Measurements from ENCODE around the gene PUS10. TPM values are rescaled to one million over a fixed set of nuclear protein-coding genes. Genes with fewer than 3 reads are reported as not detected.

The PUS10 gene
- total and polyA plus RNA-seq, 2 of the 13 experiments (the other 11 are each of a cell fraction or from before 2014, with no cell fraction given) = 41.4 to 44.3 TPM

DNA sequence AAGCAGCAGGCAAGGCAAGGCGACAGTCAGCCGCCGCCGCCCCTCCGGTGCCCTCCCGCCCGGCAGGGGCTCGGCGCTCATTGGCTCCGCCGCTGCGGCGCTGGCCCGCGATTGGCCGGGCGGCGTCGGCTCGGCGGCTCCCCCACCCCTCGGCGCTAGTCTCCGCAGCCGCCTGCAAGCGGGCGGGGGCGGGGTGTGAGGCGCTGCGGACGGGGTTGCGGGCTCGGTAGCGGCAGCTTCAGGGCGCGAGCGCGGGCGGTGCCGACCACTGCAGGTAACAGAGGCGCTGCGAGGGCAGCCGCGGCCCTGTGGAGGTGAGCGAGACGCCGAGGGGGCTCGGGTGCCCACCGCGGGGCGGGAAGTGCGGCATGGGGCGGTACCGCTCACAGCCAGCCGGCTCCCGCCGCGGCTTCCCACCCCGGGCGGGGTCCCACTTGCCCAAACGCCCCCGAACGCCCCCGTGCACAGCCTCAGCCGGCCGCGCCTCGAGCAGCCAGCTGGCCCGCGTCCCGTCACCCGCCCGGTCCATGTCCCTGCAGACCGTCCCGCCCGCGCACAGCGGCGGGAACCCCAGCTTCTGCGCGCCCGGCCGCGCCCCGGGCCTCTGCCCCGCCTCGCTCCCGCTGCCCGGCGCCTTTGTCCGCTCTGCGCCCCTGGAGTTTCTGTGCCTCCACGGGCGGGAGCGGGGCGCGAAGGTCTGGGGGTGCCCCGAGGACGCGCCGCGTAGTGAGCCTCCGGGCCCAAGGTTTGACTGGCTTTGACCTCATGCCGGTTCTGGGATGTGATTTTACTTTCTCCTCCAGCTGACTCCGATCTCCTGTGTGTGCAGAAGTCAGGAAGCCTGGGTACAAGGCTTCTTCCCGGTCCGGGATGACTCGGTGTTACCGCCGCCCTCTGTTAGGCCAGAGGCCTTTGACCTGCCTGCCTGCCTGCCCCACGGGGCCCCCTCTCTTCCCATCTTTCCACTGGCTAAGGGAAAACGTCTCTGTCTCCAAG is 48.0 kb upstream of the PUS10 start, which contains the start of gene SANBR (continued):
- TF ChIP-seq, protein P1, sequence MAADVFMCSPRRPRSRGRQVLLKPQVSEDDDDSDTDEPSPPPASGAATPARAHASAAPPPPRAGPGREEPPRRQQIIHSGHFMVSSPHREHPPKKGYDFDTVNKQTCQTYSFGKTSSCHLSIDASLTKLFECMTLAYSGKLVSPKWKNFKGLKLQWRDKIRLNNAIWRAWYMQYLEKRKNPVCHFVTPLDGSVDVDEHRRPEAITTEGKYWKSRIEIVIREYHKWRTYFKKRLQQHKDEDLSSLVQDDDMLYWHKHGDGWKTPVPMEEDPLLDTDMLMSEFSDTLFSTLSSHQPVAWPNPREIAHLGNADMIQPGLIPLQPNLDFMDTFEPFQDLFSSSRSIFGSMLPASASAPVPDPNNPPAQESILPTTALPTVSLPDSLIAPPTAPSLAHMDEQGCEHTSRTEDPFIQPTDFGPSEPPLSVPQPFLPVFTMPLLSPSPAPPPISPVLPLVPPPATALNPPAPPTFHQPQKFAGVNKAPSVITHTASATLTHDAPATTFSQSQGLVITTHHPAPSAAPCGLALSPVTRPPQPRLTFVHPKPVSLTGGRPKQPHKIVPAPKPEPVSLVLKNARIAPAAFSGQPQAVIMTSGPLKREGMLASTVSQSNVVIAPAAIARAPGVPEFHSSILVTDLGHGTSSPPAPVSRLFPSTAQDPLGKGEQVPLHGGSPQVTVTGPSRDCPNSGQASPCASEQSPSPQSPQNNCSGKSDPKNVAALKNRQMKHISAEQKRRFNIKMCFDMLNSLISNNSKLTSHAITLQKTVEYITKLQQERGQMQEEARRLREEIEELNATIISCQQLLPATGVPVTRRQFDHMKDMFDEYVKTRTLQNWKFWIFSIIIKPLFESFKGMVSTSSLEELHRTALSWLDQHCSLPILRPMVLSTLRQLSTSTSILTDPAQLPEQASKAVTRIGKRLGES (CRISPR knock-in tag; IDR thresholded peaks at IDR 0.05; ENCODE audit: borderline replicate concordance) = peak; percentile 27; the same call in 1 of the 2 replicates
- TF ChIP-seq ZSCAN22 (CRISPR knock-in tag; IDR thresholded peaks at IDR 0.05) (peak; percentile 74; the same call in 1 of the 2 replicates), NCOR1 (IDR thresholded peaks at IDR 0.05; ENCODE audit: borderline replicate concordance, low read length) (peak; percentile 30; the same call in 1 of the 2 replicates), NR2F2 (IDR thresholded peaks at IDR 0.05; ENCODE audit: borderline replicate concordance, low read depth) (peak; percentile 23; the same call in 1 of the 2 replicates), ZNF564 (CRISPR knock-in tag; IDR thresholded peaks at IDR 0.05) (peak; percentile 20; the same call in 1 of the 2 replicates), ZNF883 (CRISPR knock-in tag; IDR thresholded peaks at IDR 0.05; ENCODE audit: not compliant biosample characterization) (peak; percentile 79), ZNF850 (CRISPR knock-in tag; conservative IDR thresholded peaks at IDR 0.05) (0 out of 2 replicates have a peak, but pooled peaks have one; percentile 16), RBFOX2 (IDR thresholded peaks at IDR 0.05; ENCODE audit: low read depth, low read length) (peak; percentile 83), TRIM24 (CRISPR knock-in tag; IDR thresholded peaks at IDR 0.05) (no peak), ZSCAN12 (CRISPR knock-in tag; IDR thresholded peaks at IDR 0.05) (0 out of 2 replicates have a peak, but pooled peaks have one; percentile 25), ZNF567 (CRISPR knock-in tag; IDR thresholded peaks at IDR 0.05; ENCODE audit: borderline replicate concordance) (peak; percentile 93), ZNF180 (CRISPR knock-in tag; IDR thresholded peaks at IDR 0.05; ENCODE audit: borderline replicate concordance, low read depth) (no peak), KAT7 (CRISPR knock-in tag; IDR thresholded peaks at IDR 0.05; ENCODE audit: borderline replicate concordance) (peak; percentile 63), JARID2 (CRISPR knock-in tag; IDR thresholded peaks at IDR 0.05; ENCODE audit: insufficient replicate concordance) (no peak), SRY (CRISPR knock-in tag; IDR thresholded peaks at IDR 0.05) (peak; percentile 90), SNAI1 (CRISPR knock-in tag; IDR thresholded peaks at IDR 0.05; ENCODE audit: borderline replicate concordance) (no peak), ZFP36 (IDR thresholded peaks at IDR 0.05; ENCODE audit: borderline replicate concordance, low read depth, low read length, partially characterized antibody) (no peak), HNRNPLL (IDR thresholded peaks at IDR 0.05; ENCODE audit: low read depth, low read length, poor library complexity, severe bottlenecking) (peak; percentile 75), ZNF772 (CRISPR knock-in tag; IDR thresholded peaks at IDR 0.05) (0 out of 2 replicates have a peak, but pooled peaks have one; percentile 17)
- TF ChIP-seq, protein P2, sequence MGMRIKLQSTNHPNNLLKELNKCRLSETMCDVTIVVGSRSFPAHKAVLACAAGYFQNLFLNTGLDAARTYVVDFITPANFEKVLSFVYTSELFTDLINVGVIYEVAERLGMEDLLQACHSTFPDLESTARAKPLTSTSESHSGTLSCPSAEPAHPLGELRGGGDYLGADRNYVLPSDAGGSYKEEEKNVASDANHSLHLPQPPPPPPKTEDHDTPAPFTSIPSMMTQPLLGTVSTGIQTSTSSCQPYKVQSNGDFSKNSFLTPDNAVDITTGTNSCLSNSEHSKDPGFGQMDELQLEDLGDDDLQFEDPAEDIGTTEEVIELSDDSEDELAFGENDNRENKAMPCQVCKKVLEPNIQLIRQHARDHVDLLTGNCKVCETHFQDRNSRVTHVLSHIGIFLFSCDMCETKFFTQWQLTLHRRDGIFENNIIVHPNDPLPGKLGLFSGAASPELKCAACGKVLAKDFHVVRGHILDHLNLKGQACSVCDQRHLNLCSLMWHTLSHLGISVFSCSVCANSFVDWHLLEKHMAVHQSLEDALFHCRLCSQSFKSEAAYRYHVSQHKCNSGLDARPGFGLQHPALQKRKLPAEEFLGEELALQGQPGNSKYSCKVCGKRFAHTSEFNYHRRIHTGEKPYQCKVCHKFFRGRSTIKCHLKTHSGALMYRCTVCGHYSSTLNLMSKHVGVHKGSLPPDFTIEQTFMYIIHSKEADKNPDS (CRISPR knock-in tag; IDR thresholded peaks at IDR 0.05) = no peak
- TF ChIP-seq, protein P3, sequence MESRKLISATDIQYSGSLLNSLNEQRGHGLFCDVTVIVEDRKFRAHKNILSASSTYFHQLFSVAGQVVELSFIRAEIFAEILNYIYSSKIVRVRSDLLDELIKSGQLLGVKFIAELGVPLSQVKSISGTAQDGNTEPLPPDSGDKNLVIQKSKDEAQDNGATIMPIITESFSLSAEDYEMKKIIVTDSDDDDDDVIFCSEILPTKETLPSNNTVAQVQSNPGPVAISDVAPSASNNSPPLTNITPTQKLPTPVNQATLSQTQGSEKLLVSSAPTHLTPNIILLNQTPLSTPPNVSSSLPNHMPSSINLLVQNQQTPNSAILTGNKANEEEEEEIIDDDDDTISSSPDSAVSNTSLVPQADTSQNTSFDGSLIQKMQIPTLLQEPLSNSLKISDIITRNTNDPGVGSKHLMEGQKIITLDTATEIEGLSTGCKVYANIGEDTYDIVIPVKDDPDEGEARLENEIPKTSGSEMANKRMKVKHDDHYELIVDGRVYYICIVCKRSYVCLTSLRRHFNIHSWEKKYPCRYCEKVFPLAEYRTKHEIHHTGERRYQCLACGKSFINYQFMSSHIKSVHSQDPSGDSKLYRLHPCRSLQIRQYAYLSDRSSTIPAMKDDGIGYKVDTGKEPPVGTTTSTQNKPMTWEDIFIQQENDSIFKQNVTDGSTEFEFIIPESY (CRISPR knock-in tag; IDR thresholded peaks at IDR 0.05) = 0 out of 2 replicates have a peak, but pooled peaks have one; percentile 38

Data from HepG2 (cell line).